OCI-LY7 (cell line): ENCODE measurements around the gene GRIN2D.

ENCODE experiments used
- CTCF ChIP-seq: fragments of 200-600 bp; sonication (generic); conservative IDR thresholded peaks from 2 replicates; pipeline ENCODE4 v1.5.1; 2014; ENCODE audit warnings: mild to moderate bottlenecking, antibody characterized with exemption, low read length, moderate library complexity, mixed read lengths
- EZH2phosphoT487 ChIP-seq: fragments of 200-600 bp; sonication (generic); IDR thresholded peaks from 2 replicates; pipeline ENCODE4 v1.6.1; 2018; ENCODE audit warnings: low read depth, borderline replicate concordance, mild to moderate bottlenecking, mixed run types, antibody characterized with exemption, low read length, moderate library complexity, mixed read lengths

DNA sequence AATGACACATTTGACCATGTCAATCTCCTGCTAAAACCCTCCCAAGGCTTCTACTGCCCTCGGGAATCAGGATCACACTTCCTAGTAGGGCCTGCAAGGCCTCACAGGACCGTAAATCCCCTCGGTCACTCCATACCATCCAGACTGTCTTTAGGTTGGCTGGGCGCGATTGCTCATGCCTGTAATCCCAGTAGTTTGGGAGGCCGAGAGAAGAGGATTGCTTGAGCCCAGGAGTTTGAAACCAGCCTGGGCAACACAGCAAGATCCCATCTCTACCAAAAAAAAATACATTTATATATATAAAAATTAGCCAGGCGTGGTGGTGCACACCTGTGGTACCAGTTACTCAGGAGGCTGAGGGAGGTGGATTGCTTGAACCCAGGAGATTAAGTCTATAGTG lies 44.7 kb upstream of the GRIN2D start:
- TF ChIP-seq CTCF (no peak), EZH2phosphoT487 (no peak)
